NT2/D1 (cell line): ENCODE data around the gene FMO3.

Source experiments
- DNase-seq: peaks from one replicate; pipeline ENCODE4 v3.0.0-alpha.2; 2011; ENCODE audit warnings: low read depth, low spot score
- H3K27me3 ChIP-seq: 2 replicates; pipeline ENCODE4 v1.6.0; 2011; ENCODE audit warnings: mild to moderate bottlenecking; ENCODE audit not compliant: insufficient read length, insufficient read depth
- H3K36me3 ChIP-seq: 2 replicates; pipeline ENCODE4 v1.6.1; 2011; ENCODE audit warnings: mild to moderate bottlenecking, low read length, mixed read lengths; ENCODE audit not compliant: insufficient read depth, insufficient read length
- H3K4me1 ChIP-seq: 2 replicates; pipeline ENCODE4 v1.5.1; 2011; ENCODE audit not compliant: insufficient read depth, insufficient read length
- H3K4me3 ChIP-seq: 2 replicates; pipeline ENCODE4 v1.5.1; 2011; ENCODE audit warnings: low read depth; ENCODE audit not compliant: insufficient read length
- H3K9ac ChIP-seq: 2 replicates; pipeline ENCODE4 v1.6.0; 2011; ENCODE audit warnings: low read depth; ENCODE audit not compliant: insufficient read length
- H3K9me3 ChIP-seq: 2 replicates; pipeline ENCODE4 v1.5.1; 2011; ENCODE audit warnings: mild to moderate bottlenecking, low read length; ENCODE audit not compliant: insufficient read depth
- SUZ12 ChIP-seq: IDR thresholded peaks from 2 replicates; pipeline ENCODE4 v1.6.1; 2011; ENCODE audit not compliant: insufficient read length, insufficient read depth; ENCODE audit errors: extremely low read depth
- YY1 ChIP-seq: IDR thresholded peaks from 2 replicates; pipeline ENCODE4 v1.6.1; 2011; ENCODE audit not compliant: insufficient read length, insufficient read depth
- ZNF274 ChIP-seq: IDR thresholded peaks from 2 replicates; pipeline ENCODE4 v1.6.1; 2011; ENCODE audit warnings: mild to moderate bottlenecking, low read depth, low read length

The FMO3 gene

DNA sequence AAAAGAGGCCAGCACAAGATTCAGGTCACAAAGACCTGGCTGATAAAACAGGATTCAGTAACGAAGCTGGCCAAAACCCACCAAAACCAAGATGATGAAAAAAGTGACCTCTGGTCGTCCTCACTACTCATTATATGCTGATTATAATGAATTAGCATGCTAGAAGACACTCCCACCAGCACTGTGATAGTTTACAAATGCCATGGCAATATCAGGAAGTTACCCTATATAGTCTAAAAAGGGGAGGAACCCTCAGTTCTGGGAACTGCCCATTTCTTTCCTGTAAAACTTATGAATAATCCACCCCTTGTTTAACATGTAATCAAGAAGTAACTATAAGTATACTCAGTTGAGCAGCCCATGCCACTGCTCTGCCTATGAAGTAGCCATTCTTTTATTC, 68.4 kb downstream of the FMO3 start:
- H3K36me3 ChIP-seq: no peaks in the 10 kb centered on the region

GRCh38 chr1:171160211-171160610, 69.5 kb downstream of the FMO3 start:
- H3K36me3 ChIP-seq: no peaks in the 10 kb centered on the region
- DNase-seq: no peak
- no peaks in the 10 kb centered on the region for H3K9me3 ChIP-seq
- no peaks in the 10 kb centered on the region for H3K4me1 ChIP-seq
- H3K27me3 ChIP-seq: no peaks in the 10 kb centered on the region
- no peak overlapping the region for H3K4me3 ChIP-seq
- no peak overlapping the region for H3K9ac ChIP-seq
- TF ChIP-seq ZNF274: no peak
- TF ChIP-seq SUZ12: no peak
- TF ChIP-seq YY1: no peak

More for the DNA sequence above, 68.4 kb downstream of the FMO3 start:
- no peak for TF ChIP-seq YY1
- no peak for TF ChIP-seq SUZ12
- no peak for TF ChIP-seq ZNF274
- Histone ChIP-seq H3K9me3 (no peaks in the 10 kb centered on the region), H3K4me1 (no peaks in the 10 kb centered on the region), H3K4me3 (no peak overlapping the region), H3K9ac (no peak overlapping the region), H3K27me3 (no peaks in the 10 kb centered on the region)
- DNase-seq: no peak

- no peak overlapping the region for H3K4me3 ChIP-seq
- no peaks in the 10 kb centered on the region for H3K9me3 ChIP-seq
- H3K27me3 ChIP-seq: no peaks in the 10 kb centered on the region
- H3K36me3 ChIP-seq: no peaks in the 10 kb centered on the region
- H3K4me1 ChIP-seq: no peaks in the 10 kb centered on the region
- TF ChIP-seq YY1: no peak
- TF ChIP-seq ZNF274: no peak
- TF ChIP-seq SUZ12: no peak
- no peak overlapping the region for H3K9ac ChIP-seq
- DNase-seq: no peak
Observed at GRCh38 chr1:171160639-171161354, 70.1 kb downstream of the FMO3 start.

- Histone ChIP-seq H3K4me1 (no peaks in the 10 kb centered on the region), H3K9ac (no peak overlapping the region), H3K27me3 (no peaks in the 10 kb centered on the region), H3K4me3 (no peak overlapping the region), H3K36me3 (no peaks in the 10 kb centered on the region), H3K9me3 (no peaks in the 10 kb centered on the region)
- DNase-seq: no peak
- no peak for TF ChIP-seq SUZ12
- no peak for TF ChIP-seq ZNF274
- no peak for TF ChIP-seq YY1
Observed at GRCh38 chr1:171161431-171161830, 70.7 kb downstream of the FMO3 start.

GRCh38 chr1:171166361-171166760, 75.7 kb downstream of the FMO3 start:
- TF ChIP-seq YY1: no peak
- H3K9ac ChIP-seq: no peak overlapping the region
- peaks cover 11% of the 10 kb centered on the region; the same call in 1 of the 2 replicates for H3K9me3 ChIP-seq
- no peaks in the 10 kb centered on the region for H3K36me3 ChIP-seq
- DNase-seq: no peak
- H3K4me1 ChIP-seq: no peaks in the 10 kb centered on the region
- H3K4me3 ChIP-seq: no peak overlapping the region
- no peaks in the 10 kb centered on the region for H3K27me3 ChIP-seq
